GM18951 (cell line): ENCODE measurements around the gene ENOX1.

ENCODE experiments used
- POLR2A ChIP-seq: IDR thresholded peaks from 4 replicates; pipeline ENCODE4 v1.6.1; 2011; ENCODE audit warnings: mild to moderate bottlenecking; ENCODE audit not compliant: insufficient read length, insufficient read depth; ENCODE audit errors: extremely low read depth
- in situ Hi-C: fragments of 300-500 bp; cut with MboI; formaldehyde crosslinking; loops from one replicate; pipeline ENCODE4 v1.12.0; 2022; ENCODE audit warnings: low sequenced_read_pairs, mixed read lengths, inconsistent platforms; ENCODE audit not compliant: unreplicated experiment

The ENOX1 gene

GRCh38 chr13:43800828-43801227 lies 14.1 kb upstream of the ENOX1 start:
- TF ChIP-seq POLR2A, result no peak
- in situ Hi-C loops, result loop anchor here (25.0 kb wide), 1 partner anchor 839 kb away; no protein-coding TSS in a partner anchor

- in situ Hi-C loops, result loop anchor here (25.0 kb wide), 1 partner anchor 487 kb away; no protein-coding TSS in a partner anchor
- no peak for TF ChIP-seq POLR2A
Measured at GRCh38 chr13:43799191-43799590, 12.4 kb upstream of the ENOX1 start.

- in situ Hi-C loops, result loop anchor here (25.0 kb wide), 1 partner anchor 486 kb away; no protein-coding TSS in a partner anchor
- no peak for TF ChIP-seq POLR2A
Measured at GRCh38 chr13:43797869-43798268, 11.1 kb upstream of the ENOX1 start.

- TF ChIP-seq POLR2A, result no peak
- in situ Hi-C loops, result loop anchor here (25.0 kb wide), 1 partner anchor 485 kb away; no protein-coding TSS in a partner anchor
Measured at GRCh38 chr13:43797159-43797558, 10.4 kb upstream of the ENOX1 start.

GRCh38 chr13:43794416-43794815 lies 7.6 kb upstream of the ENOX1 start:
- TF ChIP-seq POLR2A, result no peak
- in situ Hi-C loops, result loop anchor here (25.0 kb wide), 1 partner anchor 482 kb away; no protein-coding TSS in a partner anchor

GRCh38 chr13:43792076-43792881 lies 5.5 kb upstream of the ENOX1 start:
- in situ Hi-C loops, result loop anchor here (25.0 kb wide), 1 partner anchor 480 kb away; no protein-coding TSS in a partner anchor

GRCh38 chr13:43787997-43788396 lies 1.2 kb upstream of the ENOX1 start:
- in situ Hi-C loops, result loop anchor here (25.0 kb wide), 1 partner anchor 476 kb away; no protein-coding TSS in a partner anchor
- TF ChIP-seq POLR2A, result no peak

More at GRCh38 chr13:43792076-43792881, 5.5 kb upstream of the ENOX1 start:
- no peak for TF ChIP-seq POLR2A

GRCh38 chr13:43787518-43787891 lies 733 bp upstream of the ENOX1 start:
- in situ Hi-C loops, result loop anchor here (25.0 kb wide), 1 partner anchor 475 kb away; no protein-coding TSS in a partner anchor
- no peak for TF ChIP-seq POLR2A

- in situ Hi-C loops, result loop anchor here (25.0 kb wide), 1 partner anchor 474 kb away; no protein-coding TSS in a partner anchor
- no peak for TF ChIP-seq POLR2A
Measured at GRCh38 chr13:43786472-43786765, 353 bp downstream of the ENOX1 start.

- in situ Hi-C loops, result loop anchor here (25.0 kb wide), 1 partner anchor 474 kb away; no protein-coding TSS in a partner anchor
- TF ChIP-seq POLR2A, result no peak
Measured at GRCh38 chr13:43785650-43786471, 911 bp downstream of the ENOX1 start.

- in situ Hi-C loops, result loop anchor here (25.0 kb wide), 1 partner anchor 473 kb away; no protein-coding TSS in a partner anchor
- TF ChIP-seq POLR2A, result no peak
Measured at GRCh38 chr13:43785261-43785649, 1.5 kb downstream of the ENOX1 start.

- in situ Hi-C loops, result loop anchor here (25.0 kb wide), 1 partner anchor 472 kb away; no protein-coding TSS in a partner anchor
Measured at GRCh38 chr13:43784496-43784895, 2.3 kb downstream of the ENOX1 start.

GRCh38 chr13:43783820-43784219 lies 3.0 kb downstream of the ENOX1 start:
- in situ Hi-C loops, result loop anchor here (25.0 kb wide), 1 partner anchor 472 kb away; no protein-coding TSS in a partner anchor
- TF ChIP-seq POLR2A, result no peak

More at GRCh38 chr13:43784496-43784895, 2.3 kb downstream of the ENOX1 start:
- TF ChIP-seq POLR2A, result no peak
